ENCODE results near the gene SLC17A2. TPM values are rescaled to one million over a fixed set of nuclear protein-coding genes. Genes with fewer than 3 reads are reported as not detected.

SLC17A2 gene
- total and polyA plus RNA-seq, 7 donors: not detected

- Histone ChIP-seq H3K9me3 (no peaks in the 10 kb centered on the region), H3K27me3 (ENCODE audit: insufficient read depth in 3 of 3, low read length in 2 of 3) (no peaks in the 10 kb centered on the region), H3K4me3 (no peak overlapping the region), H3K27ac (no peak overlapping the region), H3K4me1 (no peaks in the 10 kb centered on the region), H3K36me3 (ENCODE audit: insufficient read depth in 1 of 2, low read depth in 1 of 2) (no peaks in the 10 kb centered on the region)
- DNase-seq: no peak
- TF ChIP-seq, protein P1, sequence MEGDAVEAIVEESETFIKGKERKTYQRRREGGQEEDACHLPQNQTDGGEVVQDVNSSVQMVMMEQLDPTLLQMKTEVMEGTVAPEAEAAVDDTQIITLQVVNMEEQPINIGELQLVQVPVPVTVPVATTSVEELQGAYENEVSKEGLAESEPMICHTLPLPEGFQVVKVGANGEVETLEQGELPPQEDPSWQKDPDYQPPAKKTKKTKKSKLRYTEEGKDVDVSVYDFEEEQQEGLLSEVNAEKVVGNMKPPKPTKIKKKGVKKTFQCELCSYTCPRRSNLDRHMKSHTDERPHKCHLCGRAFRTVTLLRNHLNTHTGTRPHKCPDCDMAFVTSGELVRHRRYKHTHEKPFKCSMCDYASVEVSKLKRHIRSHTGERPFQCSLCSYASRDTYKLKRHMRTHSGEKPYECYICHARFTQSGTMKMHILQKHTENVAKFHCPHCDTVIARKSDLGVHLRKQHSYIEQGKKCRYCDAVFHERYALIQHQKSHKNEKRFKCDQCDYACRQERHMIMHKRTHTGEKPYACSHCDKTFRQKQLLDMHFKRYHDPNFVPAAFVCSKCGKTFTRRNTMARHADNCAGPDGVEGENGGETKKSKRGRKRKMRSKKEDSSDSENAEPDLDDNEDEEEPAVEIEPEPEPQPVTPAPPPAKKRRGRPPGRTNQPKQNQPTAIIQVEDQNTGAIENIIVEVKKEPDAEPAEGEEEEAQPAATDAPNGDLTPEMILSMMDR (IDR thresholded peaks at IDR 0.05): no peak
- no peak for ATAC-seq
- WGBS, 3 donors: 77 to 81% (median 78%) methylated on average over 2 of the region's 2 CpGs
- intact Hi-C loops (cut with DNase I): no loop called here
Measured at GRCh38 chr6:25899580-25900408, 30.7 kb downstream of the SLC17A2 start.

GRCh38 chr6:25899123-25899522 lies 31.4 kb downstream of the SLC17A2 start:
- TF ChIP-seq, protein P1 (IDR thresholded peaks at IDR 0.05): no peak
- ATAC-seq (no peak), DNase-seq (no peak)
- H3K4me3 ChIP-seq: no peak overlapping the region
- no peaks in the 10 kb centered on the region for H3K9me3 ChIP-seq
- no peaks in the 10 kb centered on the region for H3K36me3 ChIP-seq (ENCODE audit: insufficient read depth in 1 of 2, low read depth in 1 of 2)
- intact Hi-C loops (cut with DNase I): no loop called here
- no peaks in the 10 kb centered on the region for H3K4me1 ChIP-seq
- H3K27ac ChIP-seq: no peak overlapping the region
- no peaks in the 10 kb centered on the region for H3K27me3 ChIP-seq (ENCODE audit: insufficient read depth in 3 of 3, low read length in 2 of 3)
- 57 to 65% (median 58%) methylated on average over 2 of the region's 2 CpGs for WGBS, 3 donors

DNA sequence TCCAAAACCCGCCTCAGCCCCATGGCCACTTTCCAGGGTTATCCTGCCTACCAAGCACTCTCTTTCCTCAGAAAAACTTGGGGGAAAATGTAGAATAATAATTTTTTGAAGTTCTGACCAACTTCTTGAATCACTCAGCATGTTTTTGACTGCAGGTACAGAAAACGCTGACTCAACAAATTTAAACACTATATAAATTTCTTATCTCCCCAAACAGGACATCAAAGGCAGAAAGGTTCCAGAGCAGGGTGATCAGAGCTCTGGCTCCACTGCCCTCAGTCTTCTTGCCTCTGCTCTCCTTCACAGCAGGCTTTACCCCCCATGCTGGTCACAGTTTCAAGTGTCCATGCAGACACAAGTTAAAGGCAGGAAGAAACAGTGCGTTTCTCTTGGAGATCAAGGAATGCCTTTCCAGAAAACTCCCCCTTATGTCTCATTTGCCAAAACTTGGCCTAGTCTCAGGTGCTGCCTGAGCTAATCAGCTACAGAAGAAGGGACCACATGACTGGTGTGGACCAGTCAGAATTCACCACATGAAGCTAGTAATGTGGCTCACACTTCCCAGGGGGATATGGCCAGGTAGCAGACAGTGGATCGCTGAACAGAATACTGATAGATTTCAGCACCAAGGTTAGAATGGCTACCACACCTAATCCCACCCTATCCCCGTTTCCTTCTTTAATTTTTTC lies 32.1 kb downstream of the SLC17A2 start:
- no peak for ATAC-seq
- 78 to 84% (median 82%) methylated on average over 5 of the region's 5 CpGs for WGBS, 3 donors
- DNase-seq: no peak
- Histone ChIP-seq H3K4me1 (no peaks in the 10 kb centered on the region), H3K36me3 (ENCODE audit: insufficient read depth in 1 of 2, low read depth in 1 of 2) (no peaks in the 10 kb centered on the region), H3K27ac (no peak overlapping the region), H3K27me3 (ENCODE audit: insufficient read depth in 3 of 3, low read length in 2 of 3) (no peaks in the 10 kb centered on the region), H3K9me3 (no peaks in the 10 kb centered on the region), H3K4me3 (no peak overlapping the region)
- TF ChIP-seq, protein P1 (IDR thresholded peaks at IDR 0.05): no peak
- intact Hi-C loops (cut with DNase I): no loop called here

DNA sequence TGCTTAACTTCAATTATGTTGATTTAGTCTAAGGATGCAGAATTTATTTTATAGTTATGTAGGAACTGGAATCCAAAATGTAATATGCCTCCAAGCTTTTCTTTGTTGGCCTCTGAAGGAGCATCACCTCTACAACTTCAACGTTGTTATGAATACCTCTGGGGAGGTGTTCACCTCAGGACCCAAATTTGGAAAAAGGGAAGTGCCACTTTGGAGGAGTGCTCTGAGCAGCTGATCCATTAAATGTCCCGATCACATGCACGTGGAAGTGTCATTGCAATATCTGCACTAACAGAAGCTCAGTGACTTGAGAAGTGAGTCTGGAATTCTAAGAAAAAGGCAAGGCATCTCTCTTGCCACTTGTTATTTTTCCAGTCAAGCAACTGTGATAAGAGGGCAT lies 34.2 kb downstream of the SLC17A2 start:
- WGBS, 3 donors: 77 to 84% (median 81%) methylated on average over 3 of the region's 3 CpGs
- Histone ChIP-seq H3K4me3 (no peak overlapping the region), H3K27me3 (ENCODE audit: insufficient read depth in 3 of 3, low read length in 2 of 3) (no peaks in the 10 kb centered on the region), H3K4me1 (no peaks in the 10 kb centered on the region), H3K9me3 (no peaks in the 10 kb centered on the region), H3K36me3 (ENCODE audit: insufficient read depth in 1 of 2, low read depth in 1 of 2) (no peaks in the 10 kb centered on the region), H3K27ac (no peak overlapping the region)
- DNase-seq (no peak), ATAC-seq (no peak)
- TF ChIP-seq, protein P1 (IDR thresholded peaks at IDR 0.05): no peak
- intact Hi-C loops (cut with DNase I): no loop called here

All from psoas muscle (tissue), 8 donors.